GM23338 (cell line): ENCODE data around the gene PSMD3.
A peak's percentile ranks its signal among the peaks of the same experiment; 100 is the strongest.

Source experiments
- CREB1 ChIP-seq: fragments of 250-450 bp; sonication (Bioruptor Pico); IDR thresholded peaks from 2 replicates; pipeline ENCODE4 v1.5.0; 2020; ENCODE audit warnings: low read depth, mild to moderate bottlenecking, moderate library complexity
- CTCF ChIP-seq, 2 experiments: fragments of 200-600 bp in 1 of 2; sonication (generic) in 1 of 2; conservative IDR thresholded peaks; 2 replicates each; pipeline versions ENCODE4 v1.5.1 to v1.6.1; 2016 to 2017; ENCODE audit warnings: antibody characterized with exemption in 2 of 2, low read depth in 2 of 2, mild to moderate bottlenecking in 2 of 2, moderate library complexity in 1 of 2
- ETS1 ChIP-seq: IDR thresholded peaks from 2 replicates; pipeline ENCODE4 v1.6.1; 2016; ENCODE audit warnings: antibody characterized with exemption
- EZH2 ChIP-seq: fragments of 200-600 bp; sonication (generic); IDR thresholded peaks from one replicate; pipeline ENCODE4 v1.8.0; 2017; ENCODE audit warnings: antibody characterized with exemption, mild to moderate bottlenecking, low read depth; ENCODE audit not compliant: unreplicated experiment
- EZH2phosphoT487 ChIP-seq: fragments of 200-600 bp; sonication (generic); IDR thresholded peaks from one replicate; pipeline ENCODE4 v1.8.1; 2018; ENCODE audit warnings: antibody characterized with exemption; ENCODE audit not compliant: unreplicated experiment
- JUNB ChIP-seq: IDR thresholded peaks from one replicate; pipeline ENCODE4 v1.6.1; 2016; ENCODE audit warnings: antibody characterized with exemption; ENCODE audit not compliant: unreplicated experiment
- NANOG ChIP-seq: IDR thresholded peaks from 2 replicates; pipeline ENCODE4 v1.6.1; 2016; ENCODE audit warnings: antibody characterized with exemption, borderline replicate concordance
- POLR2AphosphoS5 ChIP-seq: IDR thresholded peaks from 2 replicates; pipeline ENCODE4 v1.6.1; 2016; ENCODE audit warnings: antibody characterized with exemption, low read depth
- REST ChIP-seq: IDR thresholded peaks from one replicate; pipeline ENCODE4 v1.6.1; 2018; ENCODE audit warnings: antibody characterized with exemption; ENCODE audit not compliant: unreplicated experiment
- STAT1 ChIP-seq: IDR thresholded peaks from one replicate; pipeline ENCODE4 v1.6.1; 2016; ENCODE audit warnings: antibody characterized with exemption; ENCODE audit not compliant: unreplicated experiment
- ZNF114 ChIP-seq: fragments of 250-450 bp; sonication (Bioruptor Pico); IDR thresholded peaks from 2 replicates; pipeline ENCODE4 v1.5.0; 2020; ENCODE audit warnings: mild to moderate bottlenecking, moderate library complexity
- ZNF331 ChIP-seq: fragments of 250-450 bp; sonication (Bioruptor Pico); IDR thresholded peaks from 2 replicates; pipeline ENCODE4 v1.5.0; 2020; ENCODE audit warnings: low read depth, mild to moderate bottlenecking, moderate library complexity
- ZNF462 ChIP-seq: fragments of 250-450 bp; sonication (Bioruptor Pico); IDR thresholded peaks from 2 replicates; pipeline ENCODE4 v1.5.0; 2020; ENCODE audit warnings: mild to moderate bottlenecking, moderate library complexity

GRCh38 chr17:40038882-40039513 is 58.4 kb downstream of the PSMD3 start:
- TF ChIP-seq STAT1 (no peak), CTCF (conservative IDR thresholded peaks at IDR 0.05; ENCODE audit: low read depth in 2 of 2) (peak; percentile 81), EZH2 (no peak), EZH2phosphoT487 (no peak), POLR2AphosphoS5 (no peak), CREB1 (no peak), REST (no peak), ZNF114 (CRISPR knock-in tag) (no peak), NANOG (no peak), ZNF331 (CRISPR knock-in tag) (no peak), JUNB (no peak), ETS1 (no peak), ZNF462 (CRISPR knock-in tag) (no peak)
